Keratinocyte (primary cell): Measurements from ENCODE around the gene HEMK1. TPM values are rescaled to one million over a fixed set of nuclear protein-coding genes. Genes with fewer than 3 reads are reported as not detected.

Experiments
- DNase-seq: peaks from one replicate; pipeline ENCODE4 v3.0.0-alpha.2; 2011; ENCODE audit warnings: low read depth, missing footprints, low spot score
- FAIRE-seq: peaks from 2 replicates; lab custom pipeline; 2011; peaks lifted over from hg19 to GRCh38; lab: Jason Lieb, UNC
- H2AFZ ChIP-seq: 2 replicates; pipeline ENCODE4 v1.6.0; 2012; ENCODE audit warnings: low read length, control low read depth, inconsistent platforms; ENCODE audit not compliant: control insufficient read depth
- H3K27ac ChIP-seq: 2 replicates; pipeline ENCODE4 v1.5.1; 2011; ENCODE audit warnings: low read length; ENCODE audit not compliant: control insufficient read depth, insufficient read depth
- H3K27me3 ChIP-seq: 3 replicates; pipeline ENCODE4 v1.6.0; 2011; ENCODE audit warnings: low read length; ENCODE audit not compliant: control insufficient read depth, insufficient read depth; ENCODE audit errors: extremely low read depth
- H3K36me3 ChIP-seq, 2 experiments: 2 replicates in 1 of 2; 3 replicates in 1 of 2; pipeline ENCODE4 v1.5.1; 2011; ENCODE audit warnings: low read length in 2 of 2, mild to moderate bottlenecking in 1 of 2; ENCODE audit not compliant: control insufficient read depth in 2 of 2, insufficient read depth in 2 of 2; ENCODE audit errors: extremely low read depth in 1 of 2
- H3K4me1 ChIP-seq: 3 replicates; pipeline ENCODE4 v1.5.1; 2011; ENCODE audit warnings: low read length; ENCODE audit not compliant: control insufficient read depth, insufficient read depth; ENCODE audit errors: extremely low read depth
- H3K4me2 ChIP-seq: 3 replicates; pipeline ENCODE4 v1.6.0; 2011; ENCODE audit warnings: low read depth, low read length; ENCODE audit not compliant: control insufficient read depth, insufficient read depth; ENCODE audit errors: extremely low read depth
- H3K4me3 ChIP-seq, 3 experiments: fragments of 200-600 bp in 1 of 3; sonication (generic) in 1 of 3; 2 replicates in 2 of 3; 3 replicates in 1 of 3; pipeline ENCODE4 v1.5.1; 2011 to 2016; ENCODE audit warnings: low read length in 3 of 3, mild to moderate bottlenecking in 3 of 3, control low read depth in 2 of 3, inconsistent platforms in 1 of 3, low read depth in 1 of 3, mixed read lengths in 1 of 3, mixed run types in 1 of 3, moderate library complexity in 1 of 3; ENCODE audit not compliant: control insufficient read depth in 2 of 3, insufficient read depth in 2 of 3; ENCODE audit errors: extremely low read depth in 1 of 3
- H3K79me2 ChIP-seq: 2 replicates; pipeline ENCODE4 v1.6.0; 2012; ENCODE audit warnings: low read length; ENCODE audit not compliant: control insufficient read depth, insufficient read depth
- H3K9ac ChIP-seq: 3 replicates; pipeline ENCODE4 v1.6.0; 2011; ENCODE audit warnings: low read length; ENCODE audit not compliant: control insufficient read depth, insufficient read depth; ENCODE audit errors: extremely low read depth
- H3K9me1 ChIP-seq: 3 replicates; pipeline ENCODE4 v1.6.0; 2011; ENCODE audit warnings: low read length; ENCODE audit not compliant: control insufficient read depth, insufficient read depth; ENCODE audit errors: extremely low read depth
- H3K9me3 ChIP-seq: 2 replicates; pipeline ENCODE4 v1.5.1; 2012; ENCODE audit warnings: low read depth, low read length; ENCODE audit not compliant: control insufficient read depth
- H4K20me1 ChIP-seq: 3 replicates; pipeline ENCODE4 v1.6.0; 2011; ENCODE audit warnings: low read length; ENCODE audit not compliant: control insufficient read depth, insufficient read depth; ENCODE audit errors: extremely low read depth
- EZH2 ChIP-seq: IDR thresholded peaks from one replicate; pipeline ENCODE4 v1.6.1; 2012; ENCODE audit warnings: inconsistent platforms, mild to moderate bottlenecking, low read length, moderate library complexity
- dilution Hi-C: fragments of 300-500 bp; cut with MboI; formaldehyde crosslinking; loops from one replicate; pipeline ENCODE4 v1.7.0; 2020; ENCODE audit warnings: low sequenced_read_pairs; ENCODE audit not compliant: extremely low pct_ligation_motif_present
- polyA minus RNA-seq, 3 experiments: library from RNA; depleted of rRNA, polyadenylated mRNA; stranded (reverse); fragments of >200 nt; gene quantifications; 1 replicate in 1 of 3; 2 replicates in 1 of 3; 3 replicates in 1 of 3; pipeline ENCODE4 v1.2.3, GENCODE V29; 2011
- polyA plus RNA-seq, 5 experiments: library from polyadenylated mRNA; depleted of rRNA in 3 of 5; stranded (reverse) in 3 of 5; stranded (forward) in 1 of 5; unstranded in 1 of 5; fragments of >200 nt; gene quantifications; 1 replicate in 1 of 5; 2 replicates in 3 of 5; 3 replicates in 1 of 5; pipeline versions ENCODE4 v1.2.1 to v1.2.3, GENCODE V29; 2011 to 2012; ENCODE audit warnings: missing spikeins in 2 of 5, low read depth in 1 of 5, low replicate concordance in 1 of 5
- TF ChIP-seq, protein P1 (sequence below), 3 experiments: IDR thresholded peaks in 1 of 3; conservative IDR thresholded peaks in 1 of 3; optimal IDR thresholded peaks in 1 of 3; 2 replicates in 2 of 3; 3 replicates in 1 of 3; pipeline versions ENCODE3 to v1.5.1; 2011; ENCODE audit warnings: low read length in 3 of 3, mild to moderate bottlenecking in 3 of 3, moderate library complexity in 2 of 3, control low read depth in 1 of 3, inconsistent platforms in 1 of 3; ENCODE audit not compliant: insufficient read depth in 2 of 3; ENCODE audit errors: extremely low read depth in 1 of 3

Gene HEMK1
- 12.9 to 19.5 TPM (median 13.0 TPM) in 3 replicates for polyA plus RNA-seq
- 0.74 TPM for polyA plus RNA-seq (2011; ENCODE audit: low read depth)
- 7.4 and 12.2 TPM in 2 replicates for polyA plus RNA-seq (2011; cell fraction: cytosol; rRNA removed)
- 32.6 and 40.2 TPM in 2 replicates for polyA plus RNA-seq (2011; cell fraction: nucleus; rRNA removed)
- 10.1 and 15.6 TPM in 2 replicates for polyA plus RNA-seq (2012; ENCODE audit: low replicate concordance)
- polyA minus RNA-seq = 9.7 to 14.6 TPM (median 12.7 TPM) in 3 replicates
- 8.6 TPM for polyA minus RNA-seq (2011; cell fraction: cytosol; rRNA and poly(A)+ RNA removed)
- polyA minus RNA-seq (2011; cell fraction: nucleus; rRNA and poly(A)+ RNA removed) = 6.4 and 8.7 TPM in 2 replicates

GRCh38 chr3:50568947-50569749 lies at the start of gene HEMK1:
HEMK1 (plus strand) TSS chr3:50569522; CDS start chr3:50571105, 1,583 bp downstream.
- Histone ChIP-seq H3K27ac (peak within 1 kb of the TSS; percentile 89), H3K4me2 (peak within 1 kb of the TSS; percentile 90), H2AFZ (peak within 1 kb of the TSS; percentile 97), H3K4me1 (peaks cover 18% of the 10 kb centered on the region), H3K27me3 (no peaks in the 10 kb centered on the region), H4K20me1 (no peaks in the 10 kb centered on the region), H3K9ac (peak within 1 kb of the TSS; percentile 92), H3K4me3 (peak within 1 kb of the TSS; percentile 53 to 97 (median 96)), H3K9me3 (no peaks in the 10 kb centered on the region), H3K36me3 (peaks cover 9 to 10% of the 10 kb centered on the region in 2 experiments), H3K79me2 (peaks cover 7% of the 10 kb centered on the region), H3K9me1 (no peaks in the 10 kb centered on the region)
- peak; percentile 45 for DNase-seq
- FAIRE-seq = peak; percentile 58
- dilution Hi-C loops = no loop called here
- TF ChIP-seq EZH2 = no peak
- TF ChIP-seq, protein P1, sequence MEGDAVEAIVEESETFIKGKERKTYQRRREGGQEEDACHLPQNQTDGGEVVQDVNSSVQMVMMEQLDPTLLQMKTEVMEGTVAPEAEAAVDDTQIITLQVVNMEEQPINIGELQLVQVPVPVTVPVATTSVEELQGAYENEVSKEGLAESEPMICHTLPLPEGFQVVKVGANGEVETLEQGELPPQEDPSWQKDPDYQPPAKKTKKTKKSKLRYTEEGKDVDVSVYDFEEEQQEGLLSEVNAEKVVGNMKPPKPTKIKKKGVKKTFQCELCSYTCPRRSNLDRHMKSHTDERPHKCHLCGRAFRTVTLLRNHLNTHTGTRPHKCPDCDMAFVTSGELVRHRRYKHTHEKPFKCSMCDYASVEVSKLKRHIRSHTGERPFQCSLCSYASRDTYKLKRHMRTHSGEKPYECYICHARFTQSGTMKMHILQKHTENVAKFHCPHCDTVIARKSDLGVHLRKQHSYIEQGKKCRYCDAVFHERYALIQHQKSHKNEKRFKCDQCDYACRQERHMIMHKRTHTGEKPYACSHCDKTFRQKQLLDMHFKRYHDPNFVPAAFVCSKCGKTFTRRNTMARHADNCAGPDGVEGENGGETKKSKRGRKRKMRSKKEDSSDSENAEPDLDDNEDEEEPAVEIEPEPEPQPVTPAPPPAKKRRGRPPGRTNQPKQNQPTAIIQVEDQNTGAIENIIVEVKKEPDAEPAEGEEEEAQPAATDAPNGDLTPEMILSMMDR (optimal IDR thresholded peaks at IDR 0.05 in 1 of 3, IDR thresholded peaks at IDR 0.05 in 1 of 3, conservative IDR thresholded peaks at IDR 0.05 in 1 of 3; ENCODE audit: extremely low read depth in 1 of 3, insufficient read depth in 2 of 3, low read length in 3 of 3) = no peak

DNA sequence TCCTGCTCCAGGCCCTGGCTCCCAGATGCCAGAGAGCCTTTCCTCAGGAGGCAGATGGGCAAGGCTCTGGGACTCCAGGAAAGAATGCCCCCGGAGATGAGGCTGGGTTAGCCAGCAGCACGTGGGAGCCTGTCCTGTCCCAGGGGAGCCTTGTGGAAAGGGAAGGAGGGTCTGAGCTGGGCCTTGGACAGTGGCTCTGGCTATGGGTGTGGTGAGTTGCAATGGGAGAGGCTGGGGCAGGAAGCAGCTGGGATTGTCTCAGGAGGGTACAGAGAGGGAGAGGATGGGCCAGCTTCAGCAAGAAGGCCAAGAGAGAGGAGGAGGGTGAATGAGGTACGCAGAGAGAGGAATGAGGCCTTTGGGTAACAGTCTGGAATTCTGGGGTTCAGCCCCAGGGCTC lies 48.5 kb upstream of the HEMK1 start:
- no peaks in the 10 kb centered on the region for H3K36me3 ChIP-seq
- no peak for TF ChIP-seq EZH2
- TF ChIP-seq, protein P1 (optimal IDR thresholded peaks at IDR 0.05 in 1 of 3, IDR thresholded peaks at IDR 0.05 in 1 of 3, conservative IDR thresholded peaks at IDR 0.05 in 1 of 3; ENCODE audit: extremely low read depth in 1 of 3, insufficient read depth in 2 of 3, low read length in 3 of 3) = no peak
- dilution Hi-C loops = no loop called here
- no peaks in the 10 kb centered on the region for H3K9me1 ChIP-seq
- no peak overlapping the region for H3K4me2 ChIP-seq
- no peak overlapping the region for H3K27ac ChIP-seq
- no peak overlapping the region for H3K4me3 ChIP-seq
- H4K20me1 ChIP-seq = peaks cover 4% of the 10 kb centered on the region
- no peaks in the 10 kb centered on the region for H3K9me3 ChIP-seq
- FAIRE-seq (no peak), DNase-seq (no peak)
- H3K79me2 ChIP-seq = no peaks in the 10 kb centered on the region
- peaks cover 6% of the 10 kb centered on the region for H3K4me1 ChIP-seq
- H2AFZ ChIP-seq = no peak overlapping the region
- H3K27me3 ChIP-seq = peaks cover 25% of the 10 kb centered on the region
- no peak overlapping the region for H3K9ac ChIP-seq
